ENCODE data around the gene SORCS2.

DNA sequence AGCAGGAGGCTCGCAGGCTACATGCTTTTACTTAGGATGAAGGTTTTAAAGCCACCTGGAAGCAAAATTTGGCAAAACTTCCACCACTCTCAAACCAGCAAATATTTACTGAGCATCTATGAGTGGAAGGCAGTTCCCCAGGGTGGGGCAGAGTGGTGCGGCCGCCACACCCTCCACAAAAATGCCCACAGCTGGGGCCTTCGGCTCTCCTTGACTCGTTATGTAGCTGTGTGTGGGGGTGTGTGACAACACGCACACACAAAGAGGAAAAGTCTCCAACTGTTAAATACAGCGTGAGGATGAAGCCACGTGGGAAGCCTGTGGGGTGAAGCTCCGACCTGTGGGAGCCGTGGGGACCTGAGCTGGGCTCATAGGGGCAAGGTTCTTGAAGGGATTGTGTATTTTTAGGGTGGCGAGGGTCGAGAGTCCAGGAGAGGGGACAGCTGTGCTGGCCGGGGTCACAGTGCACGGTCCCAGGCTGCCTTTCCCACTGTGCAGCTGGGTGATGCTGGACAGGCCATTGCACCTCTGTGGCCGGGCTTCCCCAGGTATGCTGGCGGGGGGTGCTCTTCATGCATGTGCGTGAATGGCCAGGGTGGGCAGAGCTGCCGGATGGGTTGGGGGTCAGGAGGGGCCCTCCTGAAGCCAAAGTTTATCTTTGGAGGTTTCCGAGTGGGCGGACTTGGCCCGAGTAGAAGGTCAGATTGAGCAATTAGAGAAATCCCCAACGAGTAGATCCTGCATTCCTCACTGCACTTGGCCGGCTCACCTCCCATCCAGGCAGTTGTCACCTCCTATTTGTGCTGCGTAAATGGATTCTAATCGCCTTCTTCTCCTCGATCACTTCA lies 25.4 kb downstream of the SORCS2 start:
- TF ChIP-seq POLR2A (IDR thresholded peaks at IDR 0.05), result no peak
- TF ChIP-seq, protein P1, sequence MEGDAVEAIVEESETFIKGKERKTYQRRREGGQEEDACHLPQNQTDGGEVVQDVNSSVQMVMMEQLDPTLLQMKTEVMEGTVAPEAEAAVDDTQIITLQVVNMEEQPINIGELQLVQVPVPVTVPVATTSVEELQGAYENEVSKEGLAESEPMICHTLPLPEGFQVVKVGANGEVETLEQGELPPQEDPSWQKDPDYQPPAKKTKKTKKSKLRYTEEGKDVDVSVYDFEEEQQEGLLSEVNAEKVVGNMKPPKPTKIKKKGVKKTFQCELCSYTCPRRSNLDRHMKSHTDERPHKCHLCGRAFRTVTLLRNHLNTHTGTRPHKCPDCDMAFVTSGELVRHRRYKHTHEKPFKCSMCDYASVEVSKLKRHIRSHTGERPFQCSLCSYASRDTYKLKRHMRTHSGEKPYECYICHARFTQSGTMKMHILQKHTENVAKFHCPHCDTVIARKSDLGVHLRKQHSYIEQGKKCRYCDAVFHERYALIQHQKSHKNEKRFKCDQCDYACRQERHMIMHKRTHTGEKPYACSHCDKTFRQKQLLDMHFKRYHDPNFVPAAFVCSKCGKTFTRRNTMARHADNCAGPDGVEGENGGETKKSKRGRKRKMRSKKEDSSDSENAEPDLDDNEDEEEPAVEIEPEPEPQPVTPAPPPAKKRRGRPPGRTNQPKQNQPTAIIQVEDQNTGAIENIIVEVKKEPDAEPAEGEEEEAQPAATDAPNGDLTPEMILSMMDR (IDR thresholded peaks at IDR 0.05), result no peak

All from Peyer's patch (tissue), 4 donors.